HEK293 (cell line): ENCODE measurements around the gene AKAP1.

ENCODE experiments used
- BCL11A ChIP-seq: fragments of 450-650 bp; formaldehyde crosslinking; IDR thresholded peaks from 2 replicates; pipeline ENCODE4 v1.5.1; 2016; ENCODE audit warnings: low read depth, missing biosample characterization, missing genetic modification characterization
- ZBTB21 ChIP-seq: fragments of 450-650 bp; formaldehyde crosslinking; IDR thresholded peaks from 2 replicates; pipeline ENCODE4 v1.5.1; 2017; ENCODE audit warnings: missing biosample characterization, missing genetic modification characterization
- ZNF175 ChIP-seq: fragments of 450-650 bp; formaldehyde crosslinking; IDR thresholded peaks from 2 replicates; pipeline ENCODE4 v1.5.1; 2016; ENCODE audit warnings: missing biosample characterization, missing genetic modification characterization
- ZNF26 ChIP-seq: fragments of 450-650 bp; formaldehyde crosslinking; IDR thresholded peaks from 2 replicates; pipeline ENCODE4 v1.5.1; 2016; ENCODE audit warnings: missing biosample characterization, missing genetic modification characterization
- ZNF335 ChIP-seq: fragments of 450-650 bp; formaldehyde crosslinking; conservative IDR thresholded peaks from 2 replicates; pipeline ENCODE4 v1.5.1; 2016; ENCODE audit warnings: missing biosample characterization, missing genetic modification characterization
- ZNF391 ChIP-seq: fragments of 450-650 bp; formaldehyde crosslinking; IDR thresholded peaks from 2 replicates; pipeline ENCODE4 v1.5.1; 2016; ENCODE audit warnings: low read depth, missing biosample characterization, missing genetic modification characterization, borderline replicate concordance
- ZNF416 ChIP-seq: fragments of 450-650 bp; formaldehyde crosslinking; IDR thresholded peaks from 2 replicates; pipeline ENCODE4 v1.5.1; 2016; ENCODE audit warnings: missing biosample characterization, missing genetic modification characterization
- ZNF555 ChIP-seq: fragments of 450-650 bp; formaldehyde crosslinking; conservative IDR thresholded peaks from 2 replicates; pipeline ENCODE4 v1.5.1; 2017; ENCODE audit warnings: missing biosample characterization, mild to moderate bottlenecking, missing genetic modification characterization, inconsistent platforms
- TF ChIP-seq, protein P1 (sequence below): fragments of 450-650 bp; formaldehyde crosslinking; IDR thresholded peaks from 2 replicates; pipeline ENCODE4 v1.5.1; 2016; ENCODE audit warnings: missing biosample characterization, missing genetic modification characterization, low read depth
- TF ChIP-seq, protein P2 (sequence below): fragments of 450-650 bp; formaldehyde crosslinking; IDR thresholded peaks from 2 replicates; pipeline ENCODE4 v1.5.1; 2016; ENCODE audit warnings: missing biosample characterization, missing genetic modification characterization

GRCh38 chr17:57152967-57153528 lies 68.0 kb downstream of the AKAP1 start:
- TF ChIP-seq ZNF26 (tag by site-specific recombination) (no peak), ZNF555 (tag by site-specific recombination) (no peak), ZBTB21 (tag by site-specific recombination) (no peak), BCL11A (tag by site-specific recombination) (no peak), ZNF416 (tag by site-specific recombination) (no peak), ZNF175 (tag by site-specific recombination) (no peak), ZNF391 (tag by site-specific recombination) (no peak), ZNF335 (tag by site-specific recombination) (no peak)
- TF ChIP-seq, protein P1, sequence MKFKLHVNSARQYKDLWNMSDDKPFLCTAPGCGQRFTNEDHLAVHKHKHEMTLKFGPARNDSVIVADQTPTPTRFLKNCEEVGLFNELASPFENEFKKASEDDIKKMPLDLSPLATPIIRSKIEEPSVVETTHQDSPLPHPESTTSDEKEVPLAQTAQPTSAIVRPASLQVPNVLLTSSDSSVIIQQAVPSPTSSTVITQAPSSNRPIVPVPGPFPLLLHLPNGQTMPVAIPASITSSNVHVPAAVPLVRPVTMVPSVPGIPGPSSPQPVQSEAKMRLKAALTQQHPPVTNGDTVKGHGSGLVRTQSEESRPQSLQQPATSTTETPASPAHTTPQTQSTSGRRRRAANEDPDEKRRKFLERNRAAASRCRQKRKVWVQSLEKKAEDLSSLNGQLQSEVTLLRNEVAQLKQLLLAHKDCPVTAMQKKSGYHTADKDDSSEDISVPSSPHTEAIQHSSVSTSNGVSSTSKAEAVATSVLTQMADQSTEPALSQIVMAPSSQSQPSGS (tag by site-specific recombination): no peak
- TF ChIP-seq, protein P2, sequence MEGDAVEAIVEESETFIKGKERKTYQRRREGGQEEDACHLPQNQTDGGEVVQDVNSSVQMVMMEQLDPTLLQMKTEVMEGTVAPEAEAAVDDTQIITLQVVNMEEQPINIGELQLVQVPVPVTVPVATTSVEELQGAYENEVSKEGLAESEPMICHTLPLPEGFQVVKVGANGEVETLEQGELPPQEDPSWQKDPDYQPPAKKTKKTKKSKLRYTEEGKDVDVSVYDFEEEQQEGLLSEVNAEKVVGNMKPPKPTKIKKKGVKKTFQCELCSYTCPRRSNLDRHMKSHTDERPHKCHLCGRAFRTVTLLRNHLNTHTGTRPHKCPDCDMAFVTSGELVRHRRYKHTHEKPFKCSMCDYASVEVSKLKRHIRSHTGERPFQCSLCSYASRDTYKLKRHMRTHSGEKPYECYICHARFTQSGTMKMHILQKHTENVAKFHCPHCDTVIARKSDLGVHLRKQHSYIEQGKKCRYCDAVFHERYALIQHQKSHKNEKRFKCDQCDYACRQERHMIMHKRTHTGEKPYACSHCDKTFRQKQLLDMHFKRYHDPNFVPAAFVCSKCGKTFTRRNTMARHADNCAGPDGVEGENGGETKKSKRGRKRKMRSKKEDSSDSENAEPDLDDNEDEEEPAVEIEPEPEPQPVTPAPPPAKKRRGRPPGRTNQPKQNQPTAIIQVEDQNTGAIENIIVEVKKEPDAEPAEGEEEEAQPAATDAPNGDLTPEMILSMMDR: no peak
